Measurements from ENCODE around the gene CCNYL1.

- TF ChIP-seq CTCF (IDR thresholded peaks at IDR 0.05) (peak in 5 of 6 experiments; percentile 25 to 86 (median 73)), POLR2AphosphoS5 (IDR thresholded peaks at IDR 0.05) (peak; percentile 36 to 98), POLR2A (IDR thresholded peaks at IDR 0.05) (peak in 3 of 4 donors; percentile 12 to 94 (median 90)), EP300 (IDR thresholded peaks at IDR 0.05) (no peak)
Observed at GRCh38 chr2:207710814-207711740, at the start of gene CCNYL1.
